GM20431 (cell line): ENCODE data around the gene DPH1.

Experiments used
- in situ Hi-C: fragments of 300-500 bp; cut with MseI, MboI; formaldehyde crosslinking; loops from one replicate; pipeline ENCODE4 v1.15.0; 2020; ENCODE audit warnings: low sequenced_read_pairs; ENCODE audit not compliant: unreplicated experiment

The DPH1 gene

DNA sequence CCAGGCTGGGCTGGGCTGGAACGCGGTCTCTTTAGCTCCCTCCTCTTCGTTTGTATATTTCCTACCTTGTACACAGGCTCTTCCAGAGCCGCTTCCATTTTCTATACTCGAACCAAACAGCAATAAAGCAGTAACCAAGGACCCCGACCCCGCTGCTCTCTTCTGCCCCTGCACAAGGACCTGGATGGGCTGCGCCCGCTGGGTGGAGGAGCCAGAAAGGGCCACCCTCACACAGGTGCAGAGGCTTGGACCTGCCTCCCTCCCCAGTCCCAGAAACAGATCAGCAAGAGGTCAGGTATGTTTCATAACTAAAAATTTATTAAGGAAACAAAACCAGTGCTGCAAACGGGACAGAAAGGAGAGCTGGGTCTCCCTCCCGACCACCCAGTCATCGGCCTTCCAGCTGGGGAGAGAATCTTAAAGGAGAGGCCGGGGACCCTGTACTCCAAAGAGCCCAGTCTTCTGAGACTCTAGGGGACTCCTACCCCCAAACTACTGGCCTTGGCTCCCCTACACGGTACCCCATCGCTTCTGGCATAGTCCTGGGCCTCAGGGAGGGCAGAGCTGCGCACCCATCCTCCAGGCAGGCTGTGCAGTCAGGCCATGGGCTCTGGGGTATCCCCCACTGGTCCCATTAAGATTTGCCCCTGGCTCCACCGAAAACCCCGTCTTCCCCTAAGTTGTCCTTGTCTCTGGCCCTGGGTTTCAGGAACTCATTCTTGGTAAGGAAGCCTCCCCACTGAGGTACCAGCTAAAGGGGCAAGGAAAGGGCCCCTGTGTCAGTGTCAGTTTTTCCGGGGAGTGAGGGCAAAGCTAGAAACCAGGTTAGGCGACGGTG is 29.8 kb downstream of the DPH1 start:
- in situ Hi-C loops: loop anchor here (10.0 kb wide), 1 partner anchor 185 kb away; no protein-coding TSS in a partner anchor

DNA sequence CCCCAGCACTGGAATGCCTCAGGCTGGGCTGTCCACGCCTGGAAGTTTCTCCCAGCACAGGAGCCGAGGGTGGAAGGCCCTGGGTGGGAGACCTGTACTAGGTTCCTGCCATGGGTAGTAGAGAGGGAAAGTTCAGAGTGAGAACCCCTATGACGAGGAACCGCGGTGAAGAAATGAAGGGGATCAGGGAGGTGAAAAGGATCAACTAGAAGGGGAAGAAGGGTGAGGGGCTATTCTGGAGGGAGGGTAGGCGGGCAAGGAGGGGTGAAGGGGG is 30.4 kb downstream of the DPH1 start:
- in situ Hi-C loops: loop anchor here (10.0 kb wide), 1 partner anchor 184 kb away; no protein-coding TSS in a partner anchor

DNA sequence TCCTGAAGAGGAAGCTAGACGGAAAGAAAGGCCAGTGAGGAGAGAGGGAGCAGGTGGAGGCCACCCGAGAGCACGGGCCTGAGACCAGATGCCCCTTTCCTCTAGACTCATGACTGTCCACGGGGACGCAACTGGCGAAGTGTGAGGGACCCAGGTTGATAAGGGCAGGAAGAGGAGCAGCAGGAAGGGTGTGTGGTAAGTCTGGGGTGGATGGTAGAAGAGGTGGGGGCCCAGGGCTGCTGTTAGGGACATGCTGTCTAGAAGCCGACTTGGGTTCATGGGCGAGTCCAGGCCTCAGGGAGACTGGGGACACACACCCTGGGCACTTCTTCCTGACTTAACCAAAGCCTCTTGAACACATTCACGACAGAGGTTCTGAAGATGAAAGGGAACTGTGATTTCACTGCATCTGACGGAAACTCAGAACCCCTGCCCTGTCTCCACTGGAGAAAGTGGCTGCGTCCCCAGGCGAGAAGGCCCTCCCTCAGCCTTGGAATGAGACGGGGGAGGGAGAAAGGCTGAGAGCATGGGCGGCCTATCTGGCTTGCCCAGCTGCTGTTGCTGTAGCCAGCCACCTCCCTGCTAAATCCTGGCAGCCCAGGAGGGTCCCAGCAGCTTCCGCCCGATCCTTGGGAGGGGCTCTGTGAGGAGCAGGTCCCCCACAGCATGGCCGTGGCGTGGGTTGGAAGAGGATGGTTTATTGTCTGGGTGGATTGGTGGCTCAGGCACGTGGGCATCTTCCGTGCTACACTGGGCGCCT is 30.9 kb downstream of the DPH1 start:
- in situ Hi-C loops: loop anchor here (10.0 kb wide), 1 partner anchor 184 kb away; no protein-coding TSS in a partner anchor

GRCh38 chr17:2061441-2061958 is 31.5 kb downstream of the DPH1 start:
- in situ Hi-C loops: loop anchor here (10.0 kb wide), 1 partner anchor 183 kb away; no protein-coding TSS in a partner anchor

DNA sequence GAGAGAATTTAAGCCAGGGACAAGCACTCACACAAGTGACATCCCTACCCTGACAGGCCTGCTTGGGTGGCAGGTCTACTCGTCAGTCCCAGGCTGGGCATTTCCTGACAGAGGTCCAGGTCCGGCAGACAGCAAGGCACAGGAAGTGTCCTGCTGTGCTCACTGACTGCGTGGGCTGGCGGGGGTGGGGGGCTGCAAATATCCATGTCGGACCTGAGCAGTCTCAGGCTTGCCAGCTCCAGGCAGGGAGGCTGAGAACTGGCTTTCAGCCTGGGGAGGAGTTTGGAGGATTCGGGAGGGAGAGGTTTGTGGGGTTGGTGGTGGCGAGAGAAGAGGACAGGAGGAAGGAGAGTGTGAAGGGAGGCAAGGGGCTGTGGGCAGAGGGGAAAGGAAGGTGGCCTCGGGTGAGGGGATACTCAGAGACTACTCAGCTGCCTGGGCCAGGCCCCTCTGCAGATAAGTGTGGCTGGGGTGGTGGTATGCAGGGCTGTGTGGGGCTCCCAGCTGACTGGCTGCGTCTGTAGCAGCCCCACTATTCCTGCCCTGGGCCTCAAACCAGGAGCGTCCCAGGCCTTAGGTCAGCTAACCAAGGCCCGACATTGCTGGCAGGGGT is 32.7 kb downstream of the DPH1 start:
- in situ Hi-C loops: loop anchor here (10.0 kb wide), 1 partner anchor 182 kb away; no protein-coding TSS in a partner anchor

- in situ Hi-C loops: loop anchor here (10.0 kb wide), 1 partner anchor 181 kb away; no protein-coding TSS in a partner anchor
These were observed 33.6 kb downstream of the DPH1 start for GRCh38 chr17:2063261-2064146.

- in situ Hi-C loops: loop anchor here (10.0 kb wide), 1 partner anchor 181 kb away; no protein-coding TSS in a partner anchor
These were observed 34.2 kb downstream of the DPH1 start for GRCh38 chr17:2064147-2064489.

- in situ Hi-C loops: loop anchor here (10.0 kb wide), 1 partner anchor 180 kb away; no protein-coding TSS in a partner anchor
These were observed 34.6 kb downstream of the DPH1 start for GRCh38 chr17:2064520-2064971.

DNA sequence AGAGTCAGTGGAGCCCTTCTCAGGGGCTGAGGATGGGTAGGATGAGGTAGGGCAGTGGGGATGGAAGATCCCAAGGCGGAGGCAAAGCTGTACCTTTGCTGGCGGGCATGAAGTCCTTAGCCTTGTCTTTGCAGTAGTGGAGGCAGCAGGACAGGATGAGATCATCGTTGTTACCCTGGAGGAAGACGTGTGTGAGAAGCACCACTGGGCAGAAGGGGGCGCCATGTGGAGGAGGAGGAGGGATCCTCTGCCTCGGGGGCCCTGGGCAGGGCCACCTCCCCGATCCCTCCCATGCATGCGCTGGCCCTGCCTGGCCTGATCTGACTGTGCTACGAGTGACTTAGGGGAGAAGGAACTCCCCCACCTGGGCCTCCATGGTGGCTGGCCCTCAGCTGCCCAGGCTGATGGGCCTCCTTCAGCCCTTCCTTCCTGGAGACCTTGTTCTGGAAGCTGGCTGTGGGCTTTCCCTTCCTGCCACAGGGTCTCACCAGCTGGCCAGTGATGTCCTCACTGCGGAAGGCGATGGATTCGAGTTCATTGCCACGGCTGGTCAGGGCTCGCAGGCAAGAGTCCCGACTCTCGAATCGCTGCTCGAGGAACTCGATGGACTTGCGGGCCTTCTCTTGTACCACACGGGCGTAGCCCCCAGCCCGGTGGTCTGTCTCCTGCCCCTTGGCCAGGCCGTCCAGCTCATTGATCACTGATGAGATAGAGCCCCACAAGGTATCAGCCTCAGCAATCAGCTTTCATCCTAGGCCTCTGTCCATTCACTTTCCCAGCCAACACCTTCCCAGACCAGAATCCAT is 35.2 kb downstream of the DPH1 start:
- in situ Hi-C loops: loop anchor here (10.0 kb wide), 1 partner anchor 180 kb away; no protein-coding TSS in a partner anchor

DNA sequence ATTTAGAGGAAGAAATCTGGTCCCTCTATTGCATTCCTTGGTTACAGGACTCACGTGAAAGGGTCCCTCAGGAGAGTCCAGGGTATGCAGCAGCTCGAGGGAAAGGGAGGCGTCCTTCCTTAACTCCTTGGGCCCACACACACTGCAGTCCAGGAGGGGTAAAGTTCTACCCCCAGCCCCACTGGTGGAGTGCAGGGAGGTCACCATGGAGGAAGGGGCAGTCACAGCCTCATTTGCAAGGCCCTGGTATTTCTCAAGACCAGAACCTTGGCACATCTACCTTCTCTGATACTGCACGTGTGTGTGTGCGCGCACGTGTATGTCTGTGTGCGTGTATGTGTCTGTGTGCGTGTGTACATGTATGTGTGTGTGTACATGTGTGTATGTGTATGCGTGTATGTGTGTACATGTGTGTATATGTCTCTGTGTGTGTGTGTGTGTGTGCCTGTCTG is 36.0 kb downstream of the DPH1 start:
- in situ Hi-C loops: loop anchor here (10.0 kb wide), 1 partner anchor 179 kb away; no protein-coding TSS in a partner anchor

DNA sequence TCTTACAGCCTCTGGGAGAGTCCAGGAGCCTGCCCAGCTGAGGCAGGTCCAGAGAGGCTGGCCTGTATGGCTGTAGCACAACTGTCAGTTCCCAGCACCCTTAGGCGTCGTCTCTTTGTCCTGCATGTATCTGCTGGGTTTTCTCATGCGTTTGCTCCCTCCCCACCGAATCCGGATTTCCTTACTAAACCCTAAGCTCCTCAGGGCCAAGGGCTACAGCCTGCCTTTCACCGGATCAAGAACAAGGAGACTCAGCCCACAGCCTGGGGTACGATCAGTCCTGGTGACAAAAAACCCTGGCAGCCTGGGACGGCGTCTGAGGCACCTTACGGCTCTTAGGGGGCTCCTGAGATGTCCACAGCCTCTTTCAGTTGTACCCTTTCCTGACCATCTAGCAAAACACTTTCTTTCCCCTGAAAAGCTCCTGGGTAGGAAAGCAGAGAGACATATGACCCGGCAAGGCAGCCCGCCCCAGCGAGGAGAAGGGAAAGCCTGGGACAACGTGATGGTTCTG is 37.2 kb downstream of the DPH1 start:
- in situ Hi-C loops: loop anchor here (10.0 kb wide), 1 partner anchor 178 kb away; no protein-coding TSS in a partner anchor

DNA sequence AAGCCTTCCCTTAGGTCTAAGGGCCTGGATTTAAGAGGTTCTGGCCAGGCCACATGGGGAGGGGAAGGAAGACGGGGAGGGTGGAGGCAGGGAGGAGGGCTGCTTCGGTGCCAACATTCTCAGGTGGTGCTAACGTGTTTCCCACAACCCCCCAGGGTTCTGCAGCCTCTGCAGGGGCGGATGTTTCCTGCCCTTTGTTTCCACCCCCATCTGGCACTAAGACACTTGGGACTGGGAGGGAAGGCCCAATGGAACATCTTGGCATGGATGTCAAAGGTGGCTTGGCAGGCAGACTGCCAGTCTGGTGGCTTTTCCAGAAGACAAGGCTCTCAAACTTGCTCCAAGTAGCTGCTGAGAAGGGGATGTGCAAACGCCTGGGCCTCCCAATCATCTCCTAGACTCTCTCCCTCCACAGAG is 37.7 kb downstream of the DPH1 start:
- in situ Hi-C loops: loop anchor here (10.0 kb wide), 1 partner anchor 177 kb away; no protein-coding TSS in a partner anchor

GRCh38 chr17:2068031-2068518 is 38.1 kb downstream of the DPH1 start:
- in situ Hi-C loops: loop anchor here (10.0 kb wide), 1 partner anchor 177 kb away; no protein-coding TSS in a partner anchor

DNA sequence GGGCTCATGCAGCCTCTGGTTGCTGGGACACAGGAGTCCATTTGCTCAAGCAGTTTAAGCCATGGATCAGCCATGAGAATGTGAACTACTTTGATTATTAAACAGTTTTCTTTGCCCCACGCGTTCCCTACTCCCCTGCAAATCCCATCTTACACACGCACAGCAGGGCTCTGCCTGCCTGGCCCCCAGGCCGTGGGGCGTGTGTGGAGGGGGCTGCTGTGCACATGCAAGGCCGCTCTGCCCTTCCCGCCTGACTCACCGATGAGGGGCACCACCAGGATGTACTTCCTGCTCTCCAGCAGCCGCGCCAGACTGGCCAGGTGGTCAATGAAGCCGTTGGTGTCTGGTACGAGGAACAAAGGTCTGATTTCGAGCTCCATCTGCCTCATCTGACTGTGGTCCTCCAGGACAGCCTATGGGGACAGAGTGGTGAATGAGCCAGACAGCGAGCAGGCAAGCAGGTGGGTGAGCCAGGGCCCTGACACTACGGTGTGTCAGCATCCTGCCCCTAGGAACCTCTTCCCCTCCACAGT is 38.6 kb downstream of the DPH1 start:
- in situ Hi-C loops: loop anchor here (10.0 kb wide), 1 partner anchor 176 kb away; no protein-coding TSS in a partner anchor

- in situ Hi-C loops: no loop called here
These were observed 40.5 kb downstream of the DPH1 start for GRCh38 chr17:2070241-2071023.

DNA sequence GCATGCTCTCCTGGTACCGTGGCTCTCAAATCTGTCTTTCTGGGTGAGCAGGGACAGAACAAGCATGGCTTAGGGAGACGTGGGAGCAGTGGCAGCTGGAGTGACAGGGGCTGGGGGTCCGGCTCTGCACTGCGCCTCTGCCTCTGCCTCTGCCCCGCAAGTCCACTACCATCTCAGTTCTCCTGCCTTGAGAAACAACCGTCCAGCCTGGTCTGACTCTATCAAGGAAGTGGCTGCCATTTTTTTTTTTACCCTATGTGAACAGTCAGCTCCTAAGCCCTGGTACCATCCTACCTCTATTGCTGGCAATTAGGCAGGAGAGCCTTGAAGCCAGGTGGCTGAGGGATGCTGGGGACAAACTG is 41.1 kb downstream of the DPH1 start:
- in situ Hi-C loops: no loop called here
